Activated CD8-positive, alpha-beta memory T cell treated with anti-CD3 and anti-CD28 coated beads for 1 hour (primary cell): ENCODE data around the gene TBXAS1.

Experiments used
- DNase-seq, 2 donors: peaks; one replicate each; pipeline ENCODE4 v3.0.0-alpha.2; 2020; ENCODE audit warnings: low read depth in 1 of 2; ENCODE audit errors: extremely low read depth in 1 of 2

TBXAS1 gene

DNA sequence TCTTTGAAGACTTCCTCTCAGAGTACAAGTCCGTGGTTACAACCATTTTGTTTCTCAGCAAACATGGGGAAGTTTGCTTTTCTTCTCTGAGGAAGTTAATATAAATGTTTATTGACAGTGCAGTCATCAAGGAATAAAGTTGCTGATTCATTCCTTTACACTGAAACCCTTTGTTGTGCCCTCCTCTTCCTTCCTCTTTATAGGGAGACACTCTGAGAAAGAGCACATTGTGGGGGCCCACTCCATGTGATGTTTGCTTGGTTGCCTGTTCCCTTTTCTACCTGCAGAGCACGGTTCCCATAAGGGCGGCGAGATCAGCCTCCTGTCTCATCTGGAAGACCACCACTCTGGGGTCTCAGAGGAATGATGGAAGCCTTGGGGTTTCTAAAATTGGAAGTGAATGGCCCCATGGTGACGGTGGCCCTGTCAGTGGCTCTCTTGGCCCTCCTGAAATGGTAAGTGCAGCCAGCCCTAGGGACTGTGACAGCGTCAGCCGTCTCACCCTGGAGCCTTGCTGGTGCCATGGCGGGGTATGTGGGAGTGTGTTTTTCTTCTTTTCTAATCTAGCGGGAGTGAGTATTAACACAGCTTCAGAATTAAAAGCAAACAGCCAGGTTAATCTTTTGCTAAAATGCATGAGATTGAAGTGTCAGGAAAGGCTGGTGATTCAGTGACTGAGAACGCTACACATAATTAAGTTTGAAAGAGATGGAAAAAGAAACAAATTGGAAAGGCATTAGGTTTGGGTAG is at the start of gene TBXAS1:
Gene TBXAS1, plus strand, starts transcription at position 240 of the 750 bp plus-strand sequence. Its CDS starts 127 bp downstream, at position 367.
- DNase-seq = no peak

GRCh38 chr7:139782932-139783331 is 46.1 kb upstream of the TBXAS1 start:
- DNase-seq = no peak

DNA sequence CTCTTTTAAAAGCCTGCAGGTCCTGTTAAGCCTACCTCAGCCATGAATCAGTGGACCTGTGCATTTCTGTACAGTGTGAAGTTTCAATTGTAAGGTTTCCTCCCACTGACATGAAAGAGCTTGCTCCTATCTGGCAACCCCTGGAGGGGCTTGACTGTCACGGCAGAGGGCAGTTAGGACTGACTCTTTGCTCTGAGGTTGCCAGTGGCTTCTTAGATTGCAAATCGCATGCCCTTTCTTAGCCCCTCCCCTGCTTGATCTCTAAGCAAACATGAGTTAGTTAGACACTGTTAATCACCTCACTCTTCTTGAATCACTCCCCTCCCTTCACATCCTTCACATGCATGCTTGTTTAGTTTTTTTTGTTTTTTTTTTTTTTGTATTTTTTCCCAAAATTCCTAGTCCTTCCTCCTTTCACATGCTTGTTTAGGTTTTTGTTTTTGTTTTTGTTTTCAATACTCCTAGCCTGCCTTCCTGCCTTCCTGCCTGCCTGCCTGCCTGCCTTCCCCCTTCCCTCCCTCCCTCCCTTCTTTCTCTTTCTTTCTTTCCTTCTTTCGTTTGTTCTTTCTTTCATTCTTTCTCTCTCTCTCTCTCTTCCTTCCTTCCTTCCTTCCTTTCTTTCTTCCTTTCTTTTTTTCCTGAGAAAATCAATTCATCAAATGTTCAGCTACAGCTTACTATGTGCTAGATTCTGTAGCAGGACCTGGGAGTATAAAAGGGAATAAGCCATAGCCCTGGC is 45.2 kb upstream of the TBXAS1 start:
- DNase-seq = no peak

DNA sequence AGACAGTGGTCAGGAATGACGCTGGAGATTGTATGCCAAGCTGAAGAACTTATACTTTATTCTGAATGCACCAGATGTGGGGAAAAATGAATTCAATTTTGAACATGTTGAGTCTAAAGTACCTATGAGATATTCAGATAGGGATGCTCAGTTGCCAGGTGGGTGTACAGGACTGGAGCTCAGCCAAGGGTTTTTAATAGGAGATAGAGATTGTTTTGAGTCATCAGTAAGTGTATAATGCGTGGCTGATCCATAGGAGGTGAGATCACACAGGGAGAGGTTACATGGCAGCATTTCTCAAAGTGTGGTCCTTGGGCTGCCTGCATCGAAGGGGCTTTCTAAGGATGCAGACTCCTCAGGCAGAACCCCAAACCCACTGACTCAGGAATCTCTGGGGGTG is 44.4 kb upstream of the TBXAS1 start:
- no peak for DNase-seq

DNA sequence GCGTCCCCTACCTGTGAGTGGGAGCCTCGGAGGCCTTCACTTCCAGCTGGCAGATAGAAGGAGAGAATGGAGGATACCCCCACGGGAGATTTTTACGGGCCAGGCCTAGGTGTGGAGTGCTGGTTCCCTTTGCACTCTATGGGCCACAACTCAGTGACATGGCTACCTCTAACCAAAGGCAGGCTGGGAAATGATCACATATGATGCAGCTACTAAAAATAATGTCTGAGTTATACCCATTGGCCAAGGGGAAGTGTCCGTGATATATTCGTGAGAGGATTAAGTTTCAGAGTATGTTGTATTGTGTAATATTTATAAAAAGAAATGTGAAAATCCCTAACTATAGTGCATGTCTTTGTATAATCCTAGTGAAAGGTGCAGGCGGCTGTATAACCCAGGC is 37.7 kb upstream of the TBXAS1 start:
- DNase-seq = no peak

DNA sequence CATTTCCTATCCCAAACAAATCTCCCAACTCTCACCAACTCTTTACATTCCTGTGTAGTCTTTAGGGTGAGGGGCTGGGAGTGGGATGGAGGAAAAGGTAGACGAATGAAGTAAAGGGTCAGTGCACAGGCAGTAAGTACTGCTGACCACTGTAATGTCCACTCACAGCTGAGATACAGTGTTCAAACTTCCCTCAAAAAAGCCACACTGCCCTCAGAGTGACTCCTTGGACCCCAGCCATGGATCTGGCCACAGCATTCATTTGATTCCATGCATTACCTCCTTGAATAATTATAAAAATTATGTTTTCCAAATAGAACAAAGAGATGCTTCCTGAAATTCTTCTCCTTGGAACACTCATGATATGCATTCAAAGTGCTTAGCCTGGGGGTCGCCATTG is 31.5 kb upstream of the TBXAS1 start:
- DNase-seq = no peak

DNA sequence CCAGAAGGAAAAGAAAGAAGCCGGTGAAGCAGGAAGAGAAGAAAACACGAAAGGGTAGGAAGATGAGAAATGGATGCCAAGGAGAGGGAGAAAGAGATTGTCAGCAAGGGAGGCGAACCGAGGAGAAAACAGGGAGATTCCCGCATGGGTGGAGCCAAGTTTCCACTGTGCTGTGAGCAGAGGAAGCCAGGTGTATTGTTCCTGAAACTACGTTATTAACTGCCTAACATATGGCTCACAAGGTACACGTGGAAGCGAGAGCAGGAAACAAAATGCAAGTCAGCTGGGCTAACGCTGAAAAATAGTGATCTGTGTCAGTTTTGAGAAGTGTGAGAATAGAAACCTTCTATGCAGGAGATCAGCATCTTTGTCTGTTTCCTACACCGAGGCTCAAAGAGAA is 30.8 kb upstream of the TBXAS1 start:
- no peak for DNase-seq

DNA sequence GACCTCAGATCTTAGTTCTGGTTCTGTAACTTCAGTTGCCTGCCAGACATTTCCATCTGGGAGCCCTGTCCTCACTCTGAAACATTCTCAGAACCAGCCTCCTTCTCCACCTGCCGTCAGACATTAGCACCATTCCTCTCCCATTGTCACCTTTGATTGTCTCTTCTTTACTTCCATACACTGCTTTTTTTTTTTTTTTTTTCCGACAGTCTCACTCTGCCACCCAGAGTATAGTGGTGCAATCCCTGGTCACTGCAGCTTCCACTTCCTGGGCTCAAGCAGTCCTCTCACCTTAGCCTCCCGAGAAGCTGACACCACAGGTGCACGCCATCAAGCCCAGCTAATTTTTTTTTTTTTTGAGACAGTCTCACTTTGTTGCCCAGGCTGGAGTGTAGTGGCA is 30.2 kb upstream of the TBXAS1 start:
- no peak for DNase-seq

- no peak for DNase-seq
These were observed 29.5 kb upstream of the TBXAS1 start for GRCh38 chr7:139799586-139799985.

DNA sequence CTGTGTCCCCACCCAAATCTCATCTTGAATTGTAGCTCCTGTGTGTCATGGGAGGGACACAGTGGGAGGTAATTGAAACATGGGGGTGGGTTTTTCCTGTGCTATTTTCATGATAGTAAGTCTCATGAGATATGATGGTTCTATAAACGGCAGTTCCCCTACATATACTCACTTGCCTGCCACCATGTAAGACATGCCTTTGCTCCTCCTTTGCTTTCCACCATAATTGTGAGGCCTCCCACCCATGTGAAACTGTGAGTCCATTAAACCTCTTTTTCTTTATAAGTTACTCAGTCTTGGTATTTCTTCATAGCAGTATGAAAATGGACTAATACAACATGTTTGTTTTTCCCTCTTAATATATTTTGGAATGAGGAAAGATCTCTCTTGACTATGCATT is 24.5 kb upstream of the TBXAS1 start:
- DNase-seq = no peak

DNA sequence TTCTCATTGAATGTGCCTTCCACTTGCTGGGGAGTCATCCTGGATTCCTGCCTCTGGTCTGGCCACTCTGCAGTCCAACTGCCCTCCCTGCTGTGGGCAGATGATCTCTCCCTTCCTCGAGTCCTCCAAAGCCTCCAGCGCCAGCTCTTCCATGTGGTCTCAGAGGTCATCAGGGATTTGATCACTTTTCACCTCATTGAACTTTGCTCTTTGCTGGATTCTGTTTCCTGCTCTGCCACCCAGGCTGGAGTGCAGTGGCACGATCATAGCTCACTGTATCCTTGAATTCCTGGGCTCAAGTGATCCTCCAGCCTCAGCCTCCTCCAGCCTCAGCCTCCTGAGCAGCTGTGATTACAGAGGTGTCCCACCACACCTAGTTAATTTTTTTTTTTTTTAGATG is 22.1 kb upstream of the TBXAS1 start:
- no peak for DNase-seq

- no peak for DNase-seq
These were observed 20.6 kb upstream of the TBXAS1 start for GRCh38 chr7:139808427-139808826.

- no peak for DNase-seq
These were observed 20.1 kb upstream of the TBXAS1 start for GRCh38 chr7:139808846-139809442.

GRCh38 chr7:139811066-139811465 is 18.0 kb upstream of the TBXAS1 start:
- no peak for DNase-seq

DNA sequence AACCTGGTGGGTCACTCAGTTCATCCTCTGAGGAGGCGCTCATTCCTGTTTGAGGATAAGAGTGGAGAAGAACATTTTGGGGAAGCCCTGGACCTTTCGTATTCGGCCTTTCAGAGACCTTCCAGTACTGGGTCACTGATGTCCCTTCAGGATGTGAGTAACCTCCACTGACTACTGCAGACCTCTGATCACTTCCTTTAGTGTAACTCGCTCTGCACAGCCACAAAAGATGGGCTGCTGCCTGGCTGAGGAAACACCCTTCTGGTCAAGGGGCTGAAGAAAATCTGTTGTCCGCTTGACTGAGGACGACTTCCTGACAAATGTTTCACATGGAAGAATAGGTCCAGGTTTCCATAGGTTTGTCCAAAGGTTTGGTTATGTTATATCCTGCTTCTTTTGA is 15.9 kb upstream of the TBXAS1 start:
- no peak for DNase-seq

DNA sequence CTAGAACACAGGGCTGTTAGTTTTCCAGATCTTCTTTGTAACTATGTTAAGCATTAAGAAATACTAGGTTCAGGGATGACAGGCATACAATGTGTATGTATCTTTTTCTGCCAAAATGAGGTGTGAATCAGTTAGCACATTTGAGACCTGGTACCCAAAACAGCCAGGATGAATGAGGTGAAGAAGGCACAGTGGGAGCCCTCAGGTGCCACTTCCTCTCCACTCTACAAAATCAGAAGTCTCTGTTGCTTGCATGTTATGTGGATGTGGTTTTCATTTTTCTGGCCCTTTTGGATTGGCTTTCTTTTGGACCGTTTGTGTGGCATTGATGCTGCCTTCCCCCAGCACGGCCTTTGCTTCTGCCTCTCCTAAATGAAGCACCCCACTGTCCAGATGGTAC is 15.4 kb upstream of the TBXAS1 start:
- no peak for DNase-seq

GRCh38 chr7:139817249-139817648 is 11.8 kb upstream of the TBXAS1 start:
- DNase-seq = no peak

DNA sequence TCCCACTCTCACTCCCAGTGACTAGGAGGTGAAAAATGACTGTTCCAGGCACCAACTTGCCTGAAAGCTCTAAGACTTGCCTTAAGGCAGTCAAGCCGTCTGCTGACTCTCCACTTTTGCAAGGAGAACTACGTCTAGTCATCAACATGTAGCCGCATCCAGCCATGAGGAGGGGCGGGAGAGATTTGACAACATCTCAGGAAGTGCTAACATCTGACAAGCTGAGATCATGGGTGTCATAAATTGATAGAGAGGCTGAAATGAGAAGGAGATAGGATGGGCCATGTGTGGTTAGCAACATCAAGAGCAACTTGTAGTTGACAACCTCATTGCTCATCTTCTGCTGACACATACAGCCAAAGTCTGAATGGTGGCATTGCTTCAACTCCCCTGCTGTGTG is 9.0 kb upstream of the TBXAS1 start:
- DNase-seq = peak in 1 of 2 donors; percentile 11

DNA sequence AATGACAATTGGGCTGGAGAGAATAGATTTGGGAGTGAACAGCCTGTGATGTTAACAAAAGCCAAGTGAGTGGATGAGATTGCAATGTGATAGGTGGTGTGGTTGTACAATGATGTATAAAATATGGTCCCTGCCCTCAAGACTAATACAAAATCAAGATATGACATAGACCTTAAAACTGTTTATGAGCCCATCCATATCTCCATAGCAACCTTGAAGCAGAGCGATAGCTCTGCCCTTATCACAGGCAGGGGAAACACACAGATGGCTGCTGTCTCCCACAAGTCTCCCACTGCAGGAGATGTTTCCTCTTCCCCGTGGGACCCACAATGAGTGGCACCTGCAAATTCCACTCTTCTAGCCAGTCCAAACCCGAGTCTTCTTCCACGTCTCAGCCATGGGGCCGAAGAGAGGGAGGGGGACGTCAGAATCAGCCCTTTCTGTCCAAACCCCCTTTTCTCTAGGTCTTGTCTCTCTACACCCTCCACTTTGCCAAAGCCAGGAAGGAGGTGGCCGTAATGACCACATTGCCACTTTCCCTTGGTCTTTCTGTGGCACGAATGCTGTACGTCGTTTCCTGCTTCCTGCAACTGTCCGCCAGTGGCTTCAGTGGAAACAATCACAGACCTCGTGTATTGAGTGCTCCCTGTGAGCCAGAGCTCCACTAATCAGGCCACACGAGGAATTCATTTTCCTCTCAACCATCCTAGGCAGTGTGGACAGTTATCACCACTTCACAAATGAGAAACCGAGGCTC is 7.5 kb upstream of the TBXAS1 start:
- no peak for DNase-seq

- no peak for DNase-seq
These were observed 6.2 kb upstream of the TBXAS1 start for GRCh38 chr7:139822855-139823254.

DNA sequence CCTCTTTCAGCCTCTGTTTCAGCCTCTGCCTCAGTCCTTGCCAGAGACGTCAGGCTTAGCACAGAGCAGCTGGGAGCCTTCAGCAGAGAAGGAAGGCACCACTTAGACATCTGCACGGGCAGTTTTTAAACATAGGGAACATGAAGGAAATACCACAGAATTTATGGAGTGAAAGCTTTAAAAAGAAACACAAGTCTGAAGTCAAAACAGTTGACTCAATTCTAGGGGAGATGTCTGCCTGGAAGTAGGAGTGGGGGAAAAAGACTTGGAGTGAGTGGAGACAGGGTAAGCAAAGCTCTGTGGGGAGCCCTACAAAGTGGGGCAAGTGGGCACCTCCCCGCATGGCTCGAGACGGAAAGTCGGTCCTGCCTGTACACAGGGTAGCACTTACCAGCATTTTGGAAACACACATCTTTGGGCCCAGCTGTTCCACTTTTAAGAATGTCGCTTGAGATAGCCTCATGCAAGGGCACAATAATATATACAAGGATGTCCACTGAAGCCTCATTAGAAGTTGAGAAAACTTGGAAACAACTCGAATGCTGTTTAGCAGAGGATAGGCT is 5.0 kb upstream of the TBXAS1 start:
- no peak for DNase-seq
